SJCRH30 (cell line): Measurements from ENCODE around the gene SDCCAG8. TPM values are rescaled to one million over a fixed set of nuclear protein-coding genes. Genes with fewer than 3 reads are reported as not detected.
A peak's percentile ranks its signal among the peaks of the same experiment; 100 is the strongest.

Experiments
- DNase-seq, 2 experiments: peaks; one replicate each; pipeline ENCODE4 v3.0.0-alpha.2; 2015 to 2020
- H3K27ac ChIP-seq: fragments of 250-450 bp; sonication (Bioruptor Pico); 2 replicates; pipeline ENCODE4 v1.5.1; 2020; ENCODE audit warnings: mild to moderate bottlenecking, moderate library complexity
- H3K27me3 ChIP-seq: fragments of 250-450 bp; sonication (Bioruptor Pico); 2 replicates; pipeline ENCODE4 v1.5.1; 2020; ENCODE audit warnings: mild to moderate bottlenecking, moderate library complexity
- H3K36me3 ChIP-seq: fragments of 250-450 bp; sonication (Bioruptor Pico); 2 replicates; pipeline ENCODE4 v1.5.1; 2020; ENCODE audit warnings: mild to moderate bottlenecking, moderate library complexity
- H3K4me1 ChIP-seq: fragments of 250-450 bp; sonication (Bioruptor Pico); 2 replicates; pipeline ENCODE4 v1.5.1; 2020; ENCODE audit warnings: mild to moderate bottlenecking, moderate library complexity
- H3K4me3 ChIP-seq: fragments of 250-450 bp; sonication (Bioruptor Pico); 2 replicates; pipeline ENCODE4 v1.5.1; 2020; ENCODE audit warnings: mild to moderate bottlenecking, moderate library complexity
- H3K9me3 ChIP-seq: fragments of 250-450 bp; sonication (Bioruptor Pico); replicated peaks from 2 replicates; pipeline ENCODE4 v1.5.1; 2020; ENCODE audit warnings: mild to moderate bottlenecking, moderate library complexity
- total RNA-seq: library from RNA; depleted of rRNA; stranded (reverse); fragments of >200 nt; shearing (Covaris generic); gene quantifications from 2 replicates; pipeline ENCODE4 v1.2.3, GENCODE V29; 2014

SDCCAG8 gene
- total RNA-seq, 1 experiment from 2014 or later: 13.6 TPM

- H3K27ac ChIP-seq: no peak overlapping the region
- H3K4me3 ChIP-seq: no peak overlapping the region
- peaks cover 9% of the 10 kb centered on the region for H3K36me3 ChIP-seq
- DNase-seq: no peak
- no peaks in the 10 kb centered on the region for H3K9me3 ChIP-seq
- no peaks in the 10 kb centered on the region for H3K27me3 ChIP-seq
- peaks cover under 1% of the 10 kb centered on the region for H3K4me1 ChIP-seq
Observed at GRCh38 chr1:243508303-243508713, 252.5 kb downstream of the SDCCAG8 start.

- Histone ChIP-seq H3K9me3 (no peaks in the 10 kb centered on the region), H3K4me1 (peaks cover 6% of the 10 kb centered on the region), H3K27ac (no peak overlapping the region), H3K27me3 (no peaks in the 10 kb centered on the region), H3K4me3 (no peak overlapping the region), H3K36me3 (peaks cover 9% of the 10 kb centered on the region)
- no peak for DNase-seq
Observed at GRCh38 chr1:243508943-243509342, 253.1 kb downstream of the SDCCAG8 start.

GRCh38 chr1:243510928-243511327 lies 255.1 kb downstream of the SDCCAG8 start:
- H3K27me3 ChIP-seq: no peaks in the 10 kb centered on the region
- H3K9me3 ChIP-seq: no peaks in the 10 kb centered on the region
- H3K4me1 ChIP-seq: peaks cover 11% of the 10 kb centered on the region
- no peak overlapping the region for H3K27ac ChIP-seq
- no peak for DNase-seq
- H3K4me3 ChIP-seq: no peak overlapping the region
- peaks cover 9% of the 10 kb centered on the region for H3K36me3 ChIP-seq

GRCh38 chr1:243513726-243514491 lies 258.1 kb downstream of the SDCCAG8 start:
- DNase-seq: peak; percentile 31 to 62
- Histone ChIP-seq H3K4me1 (peaks cover 11% of the 10 kb centered on the region), H3K36me3 (peaks cover 9% of the 10 kb centered on the region), H3K27ac (no peak overlapping the region), H3K27me3 (no peaks in the 10 kb centered on the region), H3K4me3 (no peak overlapping the region), H3K9me3 (no peaks in the 10 kb centered on the region)

- Histone ChIP-seq H3K36me3 (peaks cover 9% of the 10 kb centered on the region), H3K4me3 (no peak overlapping the region), H3K27ac (no peak overlapping the region), H3K4me1 (peaks cover 14% of the 10 kb centered on the region), H3K9me3 (no peaks in the 10 kb centered on the region), H3K27me3 (no peaks in the 10 kb centered on the region)
- DNase-seq: no peak
Observed at GRCh38 chr1:243514927-243515326, 259.1 kb downstream of the SDCCAG8 start.

GRCh38 chr1:243520831-243521230 lies 265.0 kb downstream of the SDCCAG8 start:
- no peaks in the 10 kb centered on the region for H3K9me3 ChIP-seq
- H3K27me3 ChIP-seq: no peaks in the 10 kb centered on the region
- no peak overlapping the region for H3K27ac ChIP-seq

GRCh38 chr1:243523766-243524165 lies 267.9 kb downstream of the SDCCAG8 start:
- H3K27me3 ChIP-seq: no peaks in the 10 kb centered on the region
- no peak for DNase-seq
- no peak overlapping the region for H3K27ac ChIP-seq
- peaks cover 15% of the 10 kb centered on the region for H3K4me1 ChIP-seq
- H3K36me3 ChIP-seq: no peaks in the 10 kb centered on the region
- no peaks in the 10 kb centered on the region for H3K9me3 ChIP-seq
- no peak overlapping the region for H3K4me3 ChIP-seq

More at GRCh38 chr1:243520831-243521230, 265.0 kb downstream of the SDCCAG8 start:
- Histone ChIP-seq H3K4me1 (peaks cover 15% of the 10 kb centered on the region), H3K36me3 (no peaks in the 10 kb centered on the region; the same call in 1 of the 2 replicates), H3K4me3 (no peak overlapping the region)
- peak in 1 of 2 experiments; percentile 25 for DNase-seq

- Histone ChIP-seq H3K9me3 (no peaks in the 10 kb centered on the region), H3K27me3 (no peaks in the 10 kb centered on the region), H3K4me3 (no peak overlapping the region), H3K36me3 (no peaks in the 10 kb centered on the region), H3K4me1 (peaks cover 11% of the 10 kb centered on the region), H3K27ac (no peak overlapping the region)
- DNase-seq: no peak
Observed at GRCh38 chr1:243525085-243525487, 269.2 kb downstream of the SDCCAG8 start.

- Histone ChIP-seq H3K4me3 (no peak overlapping the region), H3K4me1 (peaks cover 2% of the 10 kb centered on the region), H3K9me3 (no peaks in the 10 kb centered on the region), H3K27me3 (no peaks in the 10 kb centered on the region), H3K36me3 (no peaks in the 10 kb centered on the region), H3K27ac (no peak overlapping the region)
- no peak for DNase-seq
Observed at GRCh38 chr1:243526180-243526579, 270.3 kb downstream of the SDCCAG8 start.

GRCh38 chr1:243528459-243529121 lies 272.7 kb downstream of the SDCCAG8 start:
- Histone ChIP-seq H3K4me3 (no peak overlapping the region), H3K27ac (no peak overlapping the region), H3K36me3 (no peaks in the 10 kb centered on the region), H3K9me3 (no peaks in the 10 kb centered on the region), H3K27me3 (no peaks in the 10 kb centered on the region), H3K4me1 (no peaks in the 10 kb centered on the region)
- DNase-seq: no peak

GRCh38 chr1:243529512-243529911 lies 273.7 kb downstream of the SDCCAG8 start:
- Histone ChIP-seq H3K27ac (no peak overlapping the region), H3K36me3 (no peaks in the 10 kb centered on the region), H3K4me1 (no peaks in the 10 kb centered on the region), H3K4me3 (no peak overlapping the region), H3K9me3 (no peaks in the 10 kb centered on the region), H3K27me3 (no peaks in the 10 kb centered on the region)
- no peak for DNase-seq

- Histone ChIP-seq H3K4me3 (no peak overlapping the region), H3K36me3 (no peaks in the 10 kb centered on the region), H3K4me1 (no peaks in the 10 kb centered on the region; the same call in 1 of the 2 replicates), H3K27me3 (no peaks in the 10 kb centered on the region), H3K9me3 (no peaks in the 10 kb centered on the region), H3K27ac (no peak overlapping the region)
- DNase-seq: no peak
Observed at GRCh38 chr1:243535014-243535413, 279.2 kb downstream of the SDCCAG8 start.

- Histone ChIP-seq H3K27ac (no peak overlapping the region), H3K27me3 (no peaks in the 10 kb centered on the region), H3K36me3 (peaks cover 8% of the 10 kb centered on the region), H3K9me3 (no peaks in the 10 kb centered on the region), H3K4me1 (no peaks in the 10 kb centered on the region; the same call in 1 of the 2 replicates), H3K4me3 (no peak overlapping the region)
- no peak for DNase-seq
Observed at GRCh38 chr1:243539636-243540035, 283.8 kb downstream of the SDCCAG8 start.

GRCh38 chr1:243542739-243543415 lies 287.0 kb downstream of the SDCCAG8 start:
- Histone ChIP-seq H3K27me3 (no peaks in the 10 kb centered on the region), H3K9me3 (no peaks in the 10 kb centered on the region), H3K4me1 (no peaks in the 10 kb centered on the region), H3K27ac (no peak overlapping the region), H3K4me3 (no peak overlapping the region), H3K36me3 (peaks cover 8% of the 10 kb centered on the region)
- no peak for DNase-seq

GRCh38 chr1:243543501-243543900 lies 287.7 kb downstream of the SDCCAG8 start:
- no peak for DNase-seq
- Histone ChIP-seq H3K27me3 (no peaks in the 10 kb centered on the region), H3K4me3 (no peak overlapping the region), H3K27ac (no peak overlapping the region), H3K36me3 (peaks cover 8% of the 10 kb centered on the region), H3K9me3 (no peaks in the 10 kb centered on the region), H3K4me1 (no peaks in the 10 kb centered on the region)
